Activated naive CD4-positive, alpha-beta T cell treated with Interleukin-2 at 50 U/mL for 16 hours (primary cell): ENCODE measurements around the gene XPR1.
A peak's percentile ranks its signal among the peaks of the same experiment; 100 is the strongest.

Experiments used
- DNase-seq: peaks from one replicate; pipeline ENCODE4 v3.0.0-alpha.2; 2020

The XPR1 gene

DNA sequence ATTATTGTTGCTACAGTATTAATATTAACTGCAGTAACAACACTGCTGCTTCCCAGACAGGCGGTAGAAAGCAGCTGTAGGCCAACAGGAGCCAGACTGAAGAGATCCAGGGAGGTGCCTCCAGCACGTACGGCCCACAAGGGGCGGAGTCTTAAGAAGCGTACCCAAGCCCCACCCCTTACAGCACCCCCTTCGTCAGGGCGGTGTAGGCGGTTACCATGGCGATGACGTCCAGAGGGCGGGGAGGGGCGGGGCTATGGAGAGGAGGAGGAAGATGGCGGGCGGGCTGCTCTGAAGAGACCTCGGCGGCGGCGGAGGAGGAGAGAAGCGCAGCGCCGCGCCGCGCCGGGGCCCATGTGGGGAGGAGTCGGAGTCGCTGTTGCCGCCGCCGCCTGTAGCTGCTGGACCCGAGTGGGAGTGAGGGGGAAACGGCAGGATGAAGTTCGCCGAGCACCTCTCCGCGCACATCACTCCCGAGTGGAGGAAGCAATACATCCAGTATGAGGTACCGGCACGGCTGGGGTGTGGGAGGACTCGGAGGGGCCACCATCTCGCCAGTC, at the start of gene XPR1:
TSS of gene XPR1 (plus strand) at position 257 of the 560 bp plus-strand sequence. CDS start at position 437, 180 bp downstream.
- DNase-seq = peak; percentile 97

DNA sequence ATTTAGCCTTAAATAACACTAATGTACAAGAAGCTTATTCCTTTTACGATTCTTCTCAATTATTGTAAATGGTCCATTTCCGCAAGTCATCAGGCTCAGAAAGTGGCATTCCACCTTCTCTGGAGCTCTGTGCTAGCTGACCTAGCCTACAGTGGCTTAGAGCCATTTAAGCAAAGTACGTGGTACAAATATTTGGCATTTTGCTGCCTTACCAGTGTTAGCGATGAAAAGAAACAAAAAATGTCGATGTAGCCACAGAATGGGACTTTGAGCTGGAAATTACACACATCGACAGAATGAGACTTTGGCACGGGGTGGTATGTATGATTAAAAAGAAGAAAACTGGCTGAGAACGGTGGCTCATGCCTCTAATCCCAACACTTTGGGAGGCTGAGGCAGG, 47.0 kb upstream of the XPR1 start:
- no peak for DNase-seq

DNA sequence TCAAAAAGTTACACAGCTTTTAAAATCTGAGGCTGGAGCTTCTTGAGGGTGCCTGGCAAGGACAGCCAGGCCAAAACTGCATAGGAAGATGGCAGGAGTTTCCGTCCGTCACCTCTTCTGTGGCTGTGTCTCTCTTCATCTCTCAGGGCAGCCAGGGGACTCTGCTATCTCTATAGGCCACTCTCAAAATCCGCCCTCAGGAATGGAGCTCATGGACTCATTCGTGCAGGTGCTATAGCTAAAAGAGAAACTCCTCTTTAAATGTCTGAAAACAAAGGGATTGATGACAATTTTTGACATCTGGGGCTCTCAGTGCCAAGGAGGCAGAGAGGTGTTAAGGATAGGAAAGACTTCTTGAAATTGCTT, 45.8 kb upstream of the XPR1 start:
- no peak for DNase-seq

DNA sequence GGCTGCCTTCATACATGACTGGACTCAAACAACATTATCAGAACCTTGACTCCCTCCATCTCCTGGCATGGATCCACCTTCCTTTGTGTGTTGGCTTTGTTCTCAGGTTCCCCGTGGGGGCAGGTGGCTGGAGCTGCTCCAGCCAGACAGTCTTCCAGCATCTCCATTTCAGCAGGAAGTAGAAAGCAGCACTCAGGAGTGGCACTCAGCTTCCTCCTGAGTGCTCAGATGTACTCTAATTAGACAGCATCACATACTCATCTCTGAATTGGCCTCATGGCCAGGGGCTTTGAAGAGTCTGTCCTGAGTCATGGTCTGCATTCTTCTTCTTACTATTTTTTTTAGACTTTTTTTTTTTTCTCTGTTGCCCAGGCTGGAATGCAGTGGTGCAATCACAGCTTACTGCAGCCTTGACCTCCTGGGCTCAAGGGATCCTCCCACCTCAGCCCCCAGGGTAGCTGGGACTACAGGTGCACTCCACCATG, 45.1 kb upstream of the XPR1 start:
- DNase-seq = no peak

DNA sequence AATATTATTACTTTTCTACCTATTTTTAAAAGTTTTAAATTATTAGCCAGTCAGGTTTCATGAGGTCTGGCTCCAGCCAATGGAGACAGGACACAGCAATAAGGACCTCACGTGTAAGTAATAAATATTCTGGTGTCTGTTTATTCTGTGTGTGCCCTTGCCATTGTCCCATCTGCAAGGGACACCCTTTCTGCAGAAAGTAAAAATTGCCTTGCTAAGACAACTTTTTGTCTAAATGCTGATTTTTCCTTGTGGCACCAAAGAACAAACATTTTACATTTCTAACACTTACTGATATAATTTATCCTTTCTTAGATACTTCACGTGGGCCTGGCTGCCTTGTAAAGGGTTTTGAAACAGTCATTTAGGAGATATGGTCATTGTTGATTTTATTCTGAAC, 43.7 kb upstream of the XPR1 start:
- DNase-seq = no peak

DNA sequence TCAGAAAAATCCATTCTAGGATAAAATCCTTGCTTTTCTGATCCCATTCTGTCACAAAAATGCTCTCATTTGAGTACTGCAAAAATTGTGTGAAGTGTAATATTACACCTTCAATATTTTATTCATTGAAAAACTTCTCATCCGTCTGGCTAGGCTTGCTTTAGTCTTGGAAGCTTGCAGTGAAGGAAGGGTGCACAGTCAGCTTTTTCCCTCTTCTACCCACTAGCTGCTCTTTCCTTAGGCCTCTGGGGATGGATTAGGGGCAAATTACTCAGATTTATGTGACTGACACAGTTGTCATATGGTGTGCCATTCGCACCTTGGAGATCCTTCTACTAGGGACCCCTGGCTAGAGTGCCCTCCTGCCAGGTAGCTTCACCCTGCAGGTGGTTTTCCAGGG, 40.9 kb upstream of the XPR1 start:
- DNase-seq = no peak

DNA sequence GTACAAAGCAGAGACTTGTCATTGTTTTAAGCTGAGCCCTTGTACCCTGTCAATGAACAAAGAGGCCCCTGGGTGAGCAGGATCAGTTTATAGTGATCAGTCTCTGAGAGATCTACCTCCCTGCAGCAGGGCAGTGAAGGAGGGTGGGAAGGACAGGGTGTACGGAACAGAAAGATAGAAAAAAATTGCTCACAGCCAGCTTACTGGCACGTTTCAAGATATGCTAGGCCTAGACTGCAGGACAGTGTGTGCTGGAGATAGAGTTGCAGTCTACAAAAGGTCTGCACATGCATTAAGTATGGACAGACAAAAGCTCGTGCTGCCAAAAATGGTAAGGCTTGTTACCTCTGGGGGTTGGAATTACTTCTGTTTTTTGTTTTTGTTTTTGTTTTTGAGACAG, 38.4 kb upstream of the XPR1 start:
- DNase-seq = no peak

DNA sequence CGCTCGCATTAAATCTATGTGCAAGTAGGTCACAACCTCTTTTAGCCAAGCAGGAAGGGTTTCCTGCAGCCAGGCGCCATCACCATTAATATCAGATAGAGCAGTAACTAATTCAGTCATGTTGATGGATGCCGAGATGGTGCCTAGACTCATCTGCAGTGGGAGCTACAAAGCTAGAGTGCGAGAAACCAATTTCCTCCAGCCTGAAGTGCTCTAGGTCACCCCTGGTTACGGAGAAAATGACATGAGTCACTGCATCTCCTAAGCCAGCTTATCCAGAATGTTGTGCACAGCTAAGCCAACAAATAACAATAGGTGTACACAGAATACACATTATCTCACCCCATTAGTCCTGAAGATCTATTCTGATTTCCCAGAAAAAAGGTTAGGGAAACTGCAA, 37.1 kb upstream of the XPR1 start:
- DNase-seq = no peak

DNA sequence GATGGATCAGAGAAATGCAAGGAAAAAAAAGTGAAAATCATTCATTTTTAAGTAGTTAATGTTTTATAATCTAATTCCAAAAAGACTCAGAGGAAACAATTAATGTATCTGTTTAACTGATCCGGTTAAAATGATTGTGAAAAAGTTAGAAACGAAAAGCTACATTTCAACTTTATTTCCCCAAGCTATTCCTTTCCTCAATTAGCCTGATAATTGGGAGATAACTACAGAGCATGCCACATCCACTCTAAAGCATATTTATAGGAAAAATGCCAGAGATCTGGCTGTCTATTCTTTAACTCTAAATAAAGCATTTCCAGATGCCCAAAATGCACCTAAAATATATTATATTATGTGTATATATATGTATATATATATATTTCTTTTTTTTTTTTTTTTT, 35.9 kb upstream of the XPR1 start:
- DNase-seq = no peak

DNA sequence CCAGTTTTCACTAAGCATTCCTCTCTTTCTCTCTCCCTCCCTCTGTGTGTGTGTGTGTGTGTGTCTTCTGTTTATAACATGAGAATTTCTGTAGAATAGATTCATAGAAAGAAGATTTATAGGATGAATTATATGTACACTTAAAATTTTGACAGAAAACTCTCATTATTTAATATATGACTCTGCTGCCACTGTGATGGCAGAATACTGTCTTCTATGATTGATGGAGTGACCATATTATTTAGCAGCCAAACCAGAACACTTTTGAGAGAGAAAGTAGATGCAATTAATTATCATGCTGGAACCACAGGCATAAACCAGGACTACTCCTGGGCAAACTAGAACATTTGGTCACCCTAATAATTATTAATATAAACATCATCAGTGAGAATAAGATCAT, 34.3 kb upstream of the XPR1 start:
- no peak for DNase-seq

DNA sequence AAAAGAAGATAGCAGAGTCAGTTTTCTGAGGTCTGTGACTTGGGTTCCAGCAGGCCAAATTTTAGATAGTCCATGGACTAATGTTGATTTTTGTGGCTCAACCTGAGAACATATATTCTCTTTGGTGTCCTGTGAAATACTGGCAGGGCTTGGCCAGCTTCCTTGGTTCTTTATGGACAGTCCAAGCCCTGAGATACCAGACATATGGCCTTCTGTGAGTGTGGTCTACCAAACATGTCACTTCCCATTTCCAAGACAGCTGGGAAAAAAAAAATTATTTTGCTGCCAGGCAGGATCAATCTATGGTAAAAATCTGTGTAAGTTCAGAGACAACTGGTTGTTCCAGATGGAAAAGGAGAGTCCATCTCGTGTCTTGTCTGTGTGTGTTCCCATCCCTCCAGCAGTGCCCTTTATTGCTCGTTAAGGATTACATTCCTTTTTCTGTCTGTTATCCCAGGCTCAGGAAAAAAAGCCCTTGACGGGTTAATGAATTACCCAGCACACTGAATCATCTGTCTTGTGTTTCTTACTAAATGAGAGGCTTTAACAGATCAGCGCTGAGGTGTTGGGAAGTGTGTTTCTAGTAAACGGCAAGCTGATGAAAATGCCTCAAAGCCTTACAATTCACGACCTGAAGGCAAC, 33.4 kb upstream of the XPR1 start:
- no peak for DNase-seq

DNA sequence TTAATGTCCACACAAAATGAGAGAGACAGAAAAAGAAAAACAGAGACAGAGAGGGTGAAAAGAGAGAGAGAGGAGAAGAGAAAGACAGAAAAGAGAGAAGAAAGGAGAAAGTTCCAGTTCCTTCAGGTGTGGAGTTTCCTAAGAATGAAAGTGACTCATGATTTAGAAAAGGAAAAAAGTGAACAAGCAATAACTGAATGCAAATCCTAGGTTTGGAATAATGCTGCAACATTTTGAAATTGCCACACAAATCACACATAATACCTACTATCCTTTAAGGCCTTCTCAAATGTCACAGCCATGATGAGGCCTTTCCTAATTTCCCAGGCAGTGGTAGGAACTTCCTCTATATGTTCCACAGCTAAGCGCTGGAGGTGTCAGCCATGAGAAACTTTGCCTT, 31.5 kb upstream of the XPR1 start:
- DNase-seq = no peak

DNA sequence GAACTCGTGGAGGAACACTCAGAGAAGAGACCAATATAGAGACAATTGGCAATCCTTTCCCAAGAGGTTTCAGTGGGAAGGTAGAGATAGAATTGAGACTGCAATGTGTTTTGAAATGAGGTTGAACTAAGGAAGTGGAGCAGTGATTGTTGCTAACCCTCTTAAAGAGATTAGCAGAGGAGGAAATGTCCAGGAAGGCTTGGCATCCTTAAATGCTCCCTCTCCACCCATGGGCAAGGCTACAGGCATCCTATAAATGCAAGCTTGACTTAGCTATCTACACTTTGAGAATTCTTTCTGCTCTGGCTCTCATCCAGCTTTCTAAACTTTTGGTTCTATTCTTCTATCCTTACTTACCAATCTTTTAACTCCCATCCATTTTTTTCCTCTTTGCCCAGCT, 30.3 kb upstream of the XPR1 start:
- no peak for DNase-seq

DNA sequence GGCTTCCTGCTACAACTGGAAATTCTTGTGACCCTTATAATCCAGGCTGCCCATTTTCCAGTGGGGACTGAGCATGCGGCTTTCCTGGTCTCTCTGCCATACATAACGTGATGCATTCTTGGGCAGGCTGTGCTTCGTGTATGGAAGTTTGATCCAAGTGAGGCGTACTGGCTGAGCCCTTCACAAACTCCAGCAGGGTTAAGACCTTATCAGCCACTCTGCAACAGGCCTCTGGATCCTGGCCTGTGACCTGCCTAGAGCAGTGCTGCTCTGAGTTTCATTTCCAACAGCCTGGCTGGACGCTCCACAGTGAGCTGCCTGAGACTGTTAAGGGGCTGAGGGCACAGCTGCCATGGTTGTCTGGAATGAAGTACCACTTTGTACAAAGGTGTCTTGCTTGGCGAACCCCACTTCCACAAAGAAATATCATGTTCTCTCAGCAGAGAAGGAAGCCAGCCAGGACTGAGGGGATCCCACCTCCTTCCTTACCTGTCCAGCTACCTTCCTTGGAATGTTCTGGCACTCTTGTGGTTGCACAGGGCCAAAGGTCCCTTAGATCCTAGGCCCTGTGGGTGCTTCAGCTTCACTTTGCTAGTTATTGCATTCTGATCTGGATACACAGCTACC, 28.5 kb upstream of the XPR1 start:
- no peak for DNase-seq

DNA sequence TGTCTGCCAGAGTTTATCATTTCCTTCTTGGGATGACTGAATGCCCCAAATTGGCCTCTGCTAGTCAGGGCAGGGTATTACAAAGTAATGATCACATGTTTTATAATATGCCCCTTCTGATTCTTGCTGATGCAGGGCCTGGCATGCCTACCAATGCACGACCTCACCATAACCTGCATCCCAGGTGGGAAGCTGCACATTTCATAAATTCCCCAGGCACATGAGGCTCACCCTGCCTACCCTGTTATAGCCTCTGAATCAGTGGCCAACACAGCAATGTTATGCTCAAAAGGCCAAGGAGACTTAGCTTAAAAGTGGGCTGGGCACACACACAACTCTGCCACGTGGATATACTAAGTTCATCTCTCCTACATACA, 28.0 kb upstream of the XPR1 start:
- no peak for DNase-seq

DNA sequence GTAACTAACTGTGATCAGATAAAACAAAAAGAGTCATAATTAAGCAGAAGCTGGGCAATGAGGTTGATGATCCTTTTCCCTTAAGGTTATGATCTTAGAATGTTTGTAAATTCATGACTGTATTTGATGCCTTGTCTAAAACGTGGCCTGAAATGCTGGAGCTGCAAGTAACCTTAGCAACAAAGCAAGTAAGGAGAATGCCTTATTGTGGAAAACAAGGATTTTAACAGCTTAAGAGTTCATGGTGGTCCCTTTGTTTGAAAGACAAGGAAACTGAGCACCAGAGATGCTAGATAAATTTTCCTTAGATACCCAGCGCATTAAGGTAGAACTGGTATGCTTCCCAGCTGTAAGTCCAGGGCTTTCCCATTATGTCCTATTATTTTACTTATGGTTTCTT, 25.7 kb upstream of the XPR1 start:
- no peak for DNase-seq

DNA sequence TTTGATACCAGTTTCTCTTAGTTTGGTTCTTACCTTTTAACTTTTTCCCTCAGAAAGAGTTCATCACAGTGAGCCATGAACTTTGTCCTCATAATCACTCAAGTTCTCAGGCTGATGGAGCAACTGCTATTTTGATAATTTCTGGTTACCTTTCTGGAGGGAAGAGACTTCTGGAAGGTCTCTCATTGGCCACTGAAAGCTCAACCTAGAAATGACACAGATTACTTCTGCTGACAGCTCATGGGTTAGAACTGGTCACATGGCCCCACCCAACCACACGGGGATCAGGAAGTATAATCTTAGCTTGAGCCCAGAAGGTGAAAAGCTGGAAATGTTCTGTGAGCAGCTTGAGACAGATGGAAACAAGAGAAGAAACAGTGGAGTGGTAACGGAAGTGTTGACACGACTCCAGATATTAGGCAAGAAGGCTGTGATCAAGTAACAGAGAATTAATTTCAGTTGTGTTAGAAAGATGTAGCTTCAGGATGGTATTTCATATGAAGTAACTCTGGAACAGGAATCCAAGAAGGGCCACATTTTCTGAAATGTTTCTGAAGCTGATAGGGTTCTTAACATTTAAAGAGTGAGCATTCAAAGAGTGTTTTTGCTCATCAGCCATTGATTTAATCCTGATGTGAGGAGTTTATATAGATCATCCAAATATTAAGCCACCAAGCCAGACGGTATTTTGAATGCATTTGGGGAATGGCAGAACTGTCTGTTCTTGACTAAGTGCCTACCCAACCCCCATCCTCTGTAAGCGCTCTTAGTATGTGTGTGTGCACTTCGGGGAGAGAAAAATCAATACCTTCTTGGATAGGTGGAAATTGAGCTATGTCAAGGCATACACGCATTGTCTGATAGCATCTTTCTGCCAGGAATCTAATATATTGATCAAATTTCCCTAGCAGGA, 21.9 kb upstream of the XPR1 start:
- DNase-seq = no peak

DNA sequence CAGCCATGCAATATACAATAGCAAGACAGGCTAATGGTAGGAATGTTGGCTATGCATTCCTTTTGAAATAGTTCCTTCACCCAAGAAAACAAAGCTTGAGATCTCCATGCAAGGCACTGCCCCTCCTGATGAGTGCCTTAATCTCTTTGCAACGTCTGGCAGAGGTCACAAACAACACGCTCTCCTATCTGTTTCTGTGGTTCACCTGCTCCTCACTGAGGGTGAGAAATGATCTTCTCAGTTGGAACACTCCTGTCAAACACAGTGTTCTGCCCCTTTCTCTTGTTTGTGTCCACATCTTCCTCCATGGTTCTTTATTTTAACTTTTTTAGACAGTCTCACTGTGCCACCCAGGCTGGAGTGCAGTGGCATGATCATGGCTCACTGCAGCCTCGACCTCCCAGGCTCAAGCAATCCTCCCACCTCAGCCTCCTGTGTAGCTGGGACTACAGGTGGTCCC, 21.2 kb upstream of the XPR1 start:
- DNase-seq = no peak

DNA sequence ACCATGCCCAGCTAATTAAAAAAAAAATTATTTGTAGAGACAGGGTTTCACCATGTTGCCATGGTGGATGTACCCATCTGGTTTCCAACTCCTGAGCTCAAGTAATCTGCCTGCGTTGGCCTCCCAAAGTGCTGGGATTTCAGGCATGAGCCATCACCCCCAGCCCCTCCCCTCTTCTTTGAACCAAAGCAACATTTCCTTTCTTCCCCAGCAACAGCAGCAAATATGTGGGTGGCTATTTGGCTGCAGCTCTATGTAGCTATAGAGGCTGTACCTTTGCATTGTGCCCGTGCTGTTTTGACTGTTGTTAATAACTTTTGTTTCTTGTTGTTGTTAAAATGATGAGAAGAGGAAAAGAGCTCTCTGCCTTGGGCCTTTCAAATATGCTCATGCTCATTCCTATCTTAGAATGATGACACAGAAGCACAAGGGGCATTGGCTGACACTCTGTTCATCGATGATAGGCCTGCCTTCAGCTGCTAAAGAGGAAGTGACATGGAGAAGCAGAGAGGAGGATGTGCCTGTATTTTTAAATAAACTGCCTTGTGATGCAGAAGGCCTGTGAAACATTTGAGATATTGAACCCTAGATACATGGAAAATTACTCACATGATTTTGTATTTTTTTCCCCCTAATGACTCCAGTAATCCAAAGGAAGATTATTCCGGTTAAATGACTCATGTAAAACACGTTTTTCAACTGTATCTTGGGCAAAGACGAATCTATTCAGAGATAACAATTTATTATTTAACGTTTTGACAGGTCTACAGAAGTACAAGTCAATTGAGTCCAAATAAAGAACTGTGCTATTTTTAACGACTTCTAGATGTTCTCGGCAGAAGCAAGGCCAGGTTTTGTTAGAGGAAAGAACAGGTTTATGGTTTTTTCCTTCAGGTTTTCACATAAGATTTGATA, 20.5 kb upstream of the XPR1 start:
- DNase-seq = no peak

DNA sequence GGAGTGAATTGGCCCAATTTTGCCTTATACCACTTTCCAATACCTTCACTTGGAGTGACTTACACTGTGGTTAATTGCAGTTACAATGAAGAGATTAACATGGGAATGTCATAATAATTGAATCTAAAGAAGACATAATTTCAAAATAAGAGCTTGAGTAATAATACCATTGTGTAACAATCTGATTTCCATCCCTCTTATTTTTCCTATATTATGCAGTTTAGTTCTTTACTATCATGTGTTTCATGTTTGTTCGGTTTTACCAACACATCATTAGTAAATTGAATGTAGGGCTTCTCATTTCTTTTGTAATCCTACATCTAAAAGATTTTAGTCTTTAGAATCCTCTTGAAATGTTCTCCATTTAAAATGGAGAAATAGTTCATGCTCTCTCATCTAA, 19.2 kb upstream of the XPR1 start:
- DNase-seq = no peak

DNA sequence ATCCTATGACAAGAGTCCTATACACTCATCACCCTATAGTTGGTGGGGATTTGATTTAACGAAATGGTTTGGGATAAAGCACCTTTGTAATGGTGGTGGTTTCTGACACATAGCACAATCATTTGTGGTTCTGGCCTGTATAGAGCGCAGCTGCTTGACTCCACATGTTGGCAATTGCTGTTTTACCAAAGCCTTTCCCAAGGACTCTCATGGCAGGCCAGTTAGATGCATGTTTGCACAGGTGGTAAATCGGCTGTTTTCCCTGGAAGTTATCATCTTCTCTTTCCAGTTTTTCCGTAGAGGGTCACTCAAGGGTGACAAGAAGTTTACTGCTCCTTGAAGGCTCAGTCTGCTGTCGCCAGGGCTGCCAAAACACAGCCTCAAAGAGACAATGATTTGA, 17.1 kb upstream of the XPR1 start:
- DNase-seq = no peak

DNA sequence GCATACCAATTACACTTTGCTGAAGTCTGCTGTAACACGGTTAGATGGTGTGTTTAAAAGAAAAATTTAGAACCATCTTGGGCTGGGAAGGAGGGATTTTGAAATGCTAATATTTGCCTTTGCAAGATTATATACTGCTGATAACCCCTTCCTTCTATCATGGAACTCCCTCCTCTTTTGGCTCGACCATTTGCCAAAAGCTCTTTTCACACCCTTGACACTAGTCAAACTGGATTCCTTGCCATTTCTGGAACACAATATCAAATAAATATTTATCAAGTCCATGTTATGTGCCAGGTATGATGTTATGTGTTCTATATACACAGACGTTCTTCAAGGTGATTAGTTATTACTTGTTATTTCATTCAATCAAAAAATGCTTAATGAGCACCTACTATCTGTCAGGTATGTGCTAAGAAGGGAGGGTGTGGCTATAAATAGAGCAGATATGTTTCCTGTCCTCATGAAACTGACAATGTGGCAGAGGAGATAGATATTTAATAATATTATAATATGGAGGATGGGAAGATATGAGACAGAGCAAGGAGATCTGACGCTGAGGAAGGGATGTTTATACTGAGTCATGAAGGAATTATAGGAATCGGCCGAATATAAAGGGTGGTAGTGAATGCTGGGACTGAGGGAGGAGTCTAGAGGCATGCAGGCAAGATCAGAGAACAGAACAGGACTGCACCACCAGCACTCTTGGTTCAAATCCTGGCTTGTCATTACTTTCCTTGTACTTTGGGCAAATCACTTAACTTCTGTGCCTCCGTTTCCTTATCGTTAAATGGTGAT, 16.1 kb upstream of the XPR1 start:
- no peak for DNase-seq
